GM18951 (cell line): ENCODE measurements around the gene DYNLL1.
A peak's percentile ranks its signal among the peaks of the same experiment; 100 is the strongest.
"Not testable (repeated sequence)": the region's sequence is repeated elsewhere in the genome, so short reads cannot be mapped to it uniquely, and the experiment has no call there.

Experiments used
- POLR2A ChIP-seq: IDR thresholded peaks from 4 replicates; pipeline ENCODE4 v1.6.1; 2011; ENCODE audit warnings: mild to moderate bottlenecking; ENCODE audit not compliant: insufficient read length, insufficient read depth; ENCODE audit errors: extremely low read depth
- in situ Hi-C: fragments of 300-500 bp; cut with MboI; formaldehyde crosslinking; loops from one replicate; pipeline ENCODE4 v1.12.0; 2022; ENCODE audit warnings: low sequenced_read_pairs, mixed read lengths, inconsistent platforms; ENCODE audit not compliant: unreplicated experiment

Gene DYNLL1

GRCh38 chr12:120515496-120515895 lies 19.6 kb downstream of the DYNLL1 start:
- no peak for TF ChIP-seq POLR2A
- in situ Hi-C loops = no loop called here

- in situ Hi-C loops = not testable (repeated sequence)
Measured at GRCh38 chr12:120519324-120519723, 23.4 kb downstream of the DYNLL1 start.

DNA sequence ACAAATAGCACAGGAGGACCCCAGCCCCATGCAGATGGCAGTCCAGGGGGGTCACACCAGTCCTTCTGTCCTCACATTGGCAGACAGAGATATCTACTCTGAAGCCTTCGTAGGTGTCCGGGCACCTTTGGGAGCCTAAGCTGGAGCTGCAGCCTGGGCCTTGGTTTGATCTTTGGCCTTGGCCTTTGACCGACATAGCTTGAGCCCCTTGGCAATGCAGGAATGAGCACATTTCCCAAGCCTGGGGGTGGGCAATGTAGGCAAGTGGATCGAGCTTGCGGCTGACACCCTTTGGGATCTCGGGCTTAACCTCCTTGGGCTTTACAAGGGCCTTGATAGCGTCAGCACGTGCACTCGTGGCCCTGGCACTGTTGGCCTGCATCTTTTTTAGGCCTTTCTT lies 26.7 kb downstream of the DYNLL1 start:
- no peak for TF ChIP-seq POLR2A
- in situ Hi-C loops = no loop called here

DNA sequence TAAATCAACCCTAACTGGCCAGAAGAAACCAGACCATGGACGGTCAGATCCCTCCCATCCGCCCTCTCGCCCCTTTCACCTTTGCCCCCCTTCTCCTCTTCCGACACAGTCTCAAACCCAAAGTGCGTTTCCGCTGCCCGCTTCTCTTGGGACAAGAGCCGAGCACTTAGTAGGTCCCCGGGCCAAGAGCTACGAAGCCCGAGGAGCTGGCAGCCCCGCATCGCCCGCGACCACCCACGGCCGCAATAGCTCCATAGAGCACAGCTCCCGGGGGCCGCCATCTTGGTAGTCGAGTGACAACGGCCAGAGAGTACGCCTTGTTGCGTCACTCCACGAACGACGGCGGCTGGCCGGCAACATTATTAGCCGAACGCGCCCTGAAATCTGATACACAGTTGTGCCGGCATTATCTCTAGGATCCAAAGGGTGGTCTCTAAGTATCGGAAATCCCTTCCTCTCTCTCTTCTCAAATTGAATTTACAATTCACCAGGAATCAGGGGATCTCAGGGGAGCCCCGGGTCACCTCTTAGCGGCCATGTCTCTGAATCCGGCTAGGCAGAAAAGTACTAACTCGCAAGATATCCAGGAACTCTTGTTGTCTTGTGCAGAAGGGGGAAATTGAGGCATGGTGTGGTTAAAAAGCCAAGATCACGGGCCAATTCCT lies 33.1 kb downstream of the DYNLL1 start, which contains the start of gene COQ5:
TSS of gene COQ5 (minus strand) at position 298 of the 665 bp plus-strand sequence. CDS start at position 281, 17 bp downstream.
- in situ Hi-C loops = no loop called here
- TF ChIP-seq POLR2A = peak; percentile 91

DNA sequence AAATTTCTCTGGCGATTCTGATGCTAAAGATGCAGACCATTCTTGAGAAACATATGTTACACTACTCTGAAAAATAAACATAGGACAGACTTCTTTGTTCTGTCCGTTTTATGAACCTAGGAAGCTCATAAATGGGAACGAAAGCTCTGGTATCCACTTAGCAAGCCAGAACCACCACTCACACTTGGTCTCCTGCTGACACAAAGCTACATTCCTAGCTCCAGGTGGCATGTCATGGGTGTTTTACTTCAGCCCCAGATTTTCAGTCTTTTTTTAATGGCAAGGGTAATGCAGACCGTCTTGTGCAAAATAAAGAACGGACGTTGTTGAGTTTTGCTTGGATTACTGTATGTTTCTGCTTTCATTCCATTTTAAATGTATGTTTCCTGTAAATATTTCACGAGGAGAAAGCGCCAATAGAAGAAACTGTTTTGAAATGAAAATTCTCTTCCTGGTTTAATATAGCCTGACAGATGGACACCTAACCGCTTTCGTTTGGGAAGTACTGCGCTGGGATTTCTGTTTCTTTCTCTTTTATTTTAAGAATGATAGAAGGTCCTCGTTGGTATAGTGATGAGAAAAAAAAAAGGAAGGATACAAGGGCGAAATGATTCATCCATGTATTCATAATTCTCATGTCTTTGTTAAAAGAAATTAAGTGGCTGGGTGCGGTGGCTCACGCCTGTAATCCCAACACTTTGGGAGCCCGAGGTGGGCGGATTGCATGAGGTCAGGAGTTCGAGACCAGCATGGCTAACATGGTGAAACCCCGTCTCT lies 33.9 kb downstream of the DYNLL1 start:
- in situ Hi-C loops = no loop called here
- TF ChIP-seq POLR2A = no peak

GRCh38 chr12:120530418-120530761 lies 34.5 kb downstream of the DYNLL1 start:
- in situ Hi-C loops = not testable (repeated sequence)

DNA sequence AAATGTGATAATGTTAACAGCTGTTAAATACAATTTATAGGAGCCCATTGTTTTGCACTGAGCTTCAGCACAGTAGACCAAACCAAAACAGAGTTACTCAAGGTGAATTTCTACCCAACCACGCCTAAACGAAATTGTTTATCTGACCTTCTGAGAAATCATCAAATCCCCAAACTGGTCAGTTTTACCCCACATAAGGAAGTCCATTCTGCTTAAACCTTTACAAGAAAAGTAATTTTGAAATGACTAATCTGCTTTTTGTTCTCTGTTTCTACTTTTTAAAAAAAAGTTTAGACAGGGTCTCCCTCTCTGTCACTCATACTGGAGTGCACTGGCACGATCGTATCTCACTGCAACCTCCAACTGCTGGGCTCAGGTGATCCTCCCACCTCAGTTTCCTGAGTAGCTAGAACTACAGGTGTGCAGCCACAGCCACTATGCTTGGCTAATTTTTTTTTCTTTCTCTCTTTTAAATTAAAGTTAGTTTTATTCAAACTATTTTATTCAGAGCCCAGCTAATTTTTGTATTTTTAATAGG lies 36.9 kb downstream of the DYNLL1 start:
- in situ Hi-C loops = no loop called here
- no peak for TF ChIP-seq POLR2A

DNA sequence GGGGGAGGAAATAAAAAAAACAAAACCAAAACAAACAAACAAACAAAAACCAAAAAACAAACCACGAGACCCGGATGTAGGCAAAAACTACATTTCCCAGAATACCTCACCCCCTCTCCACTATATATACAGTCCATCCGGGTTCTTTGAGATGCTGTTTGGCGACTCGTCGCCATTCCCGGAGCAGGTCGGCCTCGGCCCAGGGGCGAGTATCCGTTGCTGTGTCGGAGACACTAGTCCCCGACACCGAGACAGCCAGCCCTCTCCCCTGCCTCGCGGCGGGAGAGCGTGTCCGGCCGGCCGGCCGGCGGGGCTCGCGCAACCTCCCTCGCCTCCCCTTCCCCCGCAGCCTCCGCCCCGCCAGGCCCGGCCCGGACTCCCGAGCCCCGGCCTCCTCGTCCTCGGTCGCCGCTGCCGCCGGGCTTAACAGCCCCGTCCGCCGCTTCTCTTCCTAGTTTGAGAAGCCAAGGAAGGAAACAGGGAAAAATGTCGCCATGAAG lies 38.3 kb downstream of the DYNLL1 start, which contains the start of gene RNF10:
TSS of gene RNF10 (plus strand) at position 154 of the 500 bp plus-strand sequence. CDS start 456 bp downstream, outside the sequence.
- in situ Hi-C loops = no loop called here
- TF ChIP-seq POLR2A = peak; percentile 97

DNA sequence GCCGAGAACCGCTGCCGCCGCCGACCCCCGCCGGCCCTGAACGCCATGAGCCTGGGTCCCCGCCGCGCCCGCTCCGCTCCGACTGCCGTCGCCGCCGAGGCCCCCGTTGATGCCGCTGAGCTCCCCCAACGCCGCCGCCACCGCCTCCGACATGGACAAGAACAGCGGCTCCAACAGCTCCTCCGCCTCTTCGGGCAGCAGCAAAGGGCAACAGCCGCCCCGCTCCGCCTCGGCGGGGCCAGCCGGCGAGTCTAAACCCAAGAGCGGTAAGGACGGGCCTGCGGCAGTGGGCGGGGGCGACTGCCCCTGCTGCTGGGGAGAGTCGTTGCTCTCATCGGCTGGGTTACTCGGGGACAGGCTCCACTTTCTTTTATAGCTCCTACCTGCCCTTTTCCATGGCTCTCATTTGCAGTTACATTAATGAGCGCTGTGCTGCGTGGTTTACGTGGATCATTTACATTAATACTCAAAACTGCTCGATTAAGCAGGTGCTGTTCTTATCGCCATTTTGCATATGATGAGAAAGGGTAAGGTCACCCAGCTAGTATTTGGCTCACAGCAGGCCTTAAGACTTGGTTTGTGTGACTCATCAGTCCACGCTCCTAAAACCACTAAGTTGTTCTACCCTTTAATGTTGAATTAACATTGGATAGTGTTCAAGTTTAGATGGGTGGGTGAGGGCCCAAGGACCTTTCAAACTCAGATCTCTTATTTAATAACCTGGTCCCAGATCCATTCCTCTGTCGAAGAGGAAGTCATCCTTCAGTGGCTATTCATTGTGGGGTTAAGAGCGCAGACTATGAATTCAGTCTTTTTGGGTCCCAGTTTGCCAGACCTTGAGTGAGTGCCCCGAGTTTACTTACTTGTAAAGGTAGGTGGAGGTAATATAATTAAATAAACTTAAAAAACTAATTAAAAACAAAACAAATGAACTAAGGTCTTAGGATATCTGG lies 39.1 kb downstream of the DYNLL1 start:
- no peak for TF ChIP-seq POLR2A
- in situ Hi-C loops = no loop called here

GRCh38 chr12:120536064-120536791 lies 40.3 kb downstream of the DYNLL1 start:
- TF ChIP-seq POLR2A = no peak
- in situ Hi-C loops = no loop called here

DNA sequence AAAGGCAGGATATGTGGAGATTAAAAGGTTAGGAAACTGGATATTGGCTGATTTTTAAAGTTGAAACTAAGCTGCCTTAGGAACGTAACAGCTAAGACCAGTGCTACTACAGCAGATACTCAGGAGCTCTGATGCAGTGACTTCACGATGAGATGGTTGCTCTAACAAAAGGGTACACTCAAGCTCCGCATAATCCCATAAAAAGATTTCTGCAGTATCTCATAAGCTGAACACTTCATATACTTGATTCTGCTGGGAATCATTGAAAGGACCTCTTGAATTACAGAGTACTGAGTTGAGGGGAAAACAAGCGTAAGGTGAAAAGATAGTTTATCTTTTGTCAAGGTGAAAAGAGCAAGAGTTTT lies 41.9 kb downstream of the DYNLL1 start:
- in situ Hi-C loops = no loop called here
- no peak for TF ChIP-seq POLR2A
